CD8-positive, alpha-beta memory T cell (primary cell): Measurements from ENCODE around the gene CCR5. TPM values are rescaled to one million over a fixed set of nuclear protein-coding genes. Genes with fewer than 3 reads are reported as not detected.
"Not testable (repeated sequence)": the region's sequence is repeated elsewhere in the genome, so short reads cannot be mapped to it uniquely, and the experiment has no call there.

ENCODE experiments used
- CTCF ChIA-PET: fragments of 350-600 bp; sonication (Branson Sonifier 250); formaldehyde crosslinking; loops from one replicate; lab custom pipeline; 2021; ENCODE audit warnings: antibody characterized with exemption; lab: Charles Lee
- POLR2A ChIA-PET: fragments of 350-600 bp; sonication (Branson Sonifier 250); formaldehyde crosslinking; loops from one replicate; lab custom pipeline; 2021; ENCODE audit warnings: antibody characterized with exemption; lab: Charles Lee
- DNase-seq, 5 donors: peaks; one replicate each; pipeline versions ENCODE4 v3.0.0 to v3.0.0-alpha.2; 2020 to 2022; ENCODE audit warnings: mixed read lengths in 1 of 5
- H3K27ac ChIP-seq: one replicate; pipeline ENCODE4 v1.7.0; 2013; ENCODE audit warnings: low read depth, mild to moderate bottlenecking, low read length, moderate library complexity
- H3K27me3 ChIP-seq: 2 replicates; pipeline ENCODE4 v1.7.0; 2013; ENCODE audit warnings: low read length, mild to moderate bottlenecking; ENCODE audit not compliant: insufficient read depth, poor library complexity, severe bottlenecking
- H3K36me3 ChIP-seq: 2 replicates; pipeline ENCODE4 v1.7.0; 2013; ENCODE audit warnings: mild to moderate bottlenecking, low read length, moderate library complexity; ENCODE audit not compliant: insufficient read depth
- H3K4me1 ChIP-seq: 2 replicates; pipeline ENCODE4 v1.7.0; 2013; ENCODE audit warnings: mild to moderate bottlenecking, low read length, moderate library complexity; ENCODE audit not compliant: insufficient read depth
- H3K4me3 ChIP-seq: 2 replicates; pipeline ENCODE4 v1.7.0; 2013; ENCODE audit warnings: mild to moderate bottlenecking, low read length
- H3K9me3 ChIP-seq: 2 replicates; pipeline ENCODE4 v1.7.0; 2013; ENCODE audit warnings: mild to moderate bottlenecking, low read length
- H3K27ac Mint-ChIP-seq, 8 donors: one replicate each; pipeline ENCODE4 v1.8.0; 2020 to 2021; ENCODE audit warnings: mixed read lengths in 8 of 8, mild to moderate bottlenecking in 6 of 8, inconsistent platforms in 3 of 8, moderate library complexity in 3 of 8
- H3K27me3 Mint-ChIP-seq, 2 donors: one replicate each; pipeline ENCODE4 v1.8.0; 2020 to 2021; ENCODE audit warnings: mixed read lengths in 2 of 2, mild to moderate bottlenecking in 1 of 2, moderate library complexity in 1 of 2
- H3K36me3 Mint-ChIP-seq, 3 donors: one replicate each; pipeline ENCODE4 v1.8.0; 2020 to 2021; ENCODE audit warnings: mixed read lengths in 3 of 3, inconsistent platforms in 1 of 3, mild to moderate bottlenecking in 1 of 3
- H3K4me1 Mint-ChIP-seq, 3 donors: one replicate each; pipeline ENCODE4 v1.8.0; 2020 to 2021; ENCODE audit warnings: mixed read lengths in 3 of 3, inconsistent platforms in 1 of 3, mild to moderate bottlenecking in 1 of 3
- H3K4me3 Mint-ChIP-seq, 7 donors: one replicate each; pipeline ENCODE4 v1.8.0; 2020 to 2021; ENCODE audit warnings: mixed read lengths in 7 of 7, mild to moderate bottlenecking in 6 of 7, moderate library complexity in 4 of 7, inconsistent platforms in 2 of 7
- H3K9me3 Mint-ChIP-seq, 5 donors: one replicate each; pipeline ENCODE4 v1.8.0; 2020 to 2022; ENCODE audit warnings: mixed read lengths in 5 of 5, mild to moderate bottlenecking in 3 of 5, moderate library complexity in 2 of 5, inconsistent platforms in 1 of 5
- polyA plus RNA-seq: library from polyadenylated mRNA; unstranded; fragments of 300-500 nt; fragmentation: Illumina TruSeq; gene quantifications from one replicate; pipeline ENCODE4 v1.2.3, GENCODE V29; 2021
- total RNA-seq, 2 experiments: library from RNA; stranded (reverse); gene quantifications; one replicate each; pipeline ENCODE4 v1.2.3, GENCODE V29; 2021

Gene CCR5
- total and polyA plus RNA-seq, 3 experiments from 2014 or later: 2.6 to 29.2 (median 3.4) TPM

- Mint-ChIP-seq H3K27ac (peak overlapping the region in 1 of 8 donors; percentile 55), H3K27me3 (peaks cover 0 to 2% of the 10 kb centered on the region in 2 donors), H3K36me3 (no peaks in the 10 kb centered on the region), H3K4me3 (no peak overlapping the region), H3K4me1 (peaks cover 0 to 2% (median 2%) of the 10 kb centered on the region in 3 donors), H3K9me3 (no peaks in the 10 kb centered on the region)
- H3K36me3 ChIP-seq: no peaks in the 10 kb centered on the region
- no peaks in the 10 kb centered on the region for H3K4me1 ChIP-seq
- no peak overlapping the region for H3K27ac ChIP-seq
- ChIA-PET CTCF (no interaction called here), POLR2A (no interaction called here)
- no peaks in the 10 kb centered on the region for H3K9me3 ChIP-seq
- no peak overlapping the region for H3K4me3 ChIP-seq
- H3K27me3 ChIP-seq: no peaks in the 10 kb centered on the region
- DNase-seq: no peak
These were observed 26.4 kb downstream of the CCR5 start for GRCh38 chr3:46397111-46397510.

- Mint-ChIP-seq H3K27ac (no peak overlapping the region), H3K36me3 (no peaks in the 10 kb centered on the region), H3K27me3 (peaks cover 0 to 2% of the 10 kb centered on the region in 2 donors), H3K4me1 (peaks cover 0 to 2% (median 2%) of the 10 kb centered on the region in 3 donors), H3K4me3 (no peak overlapping the region), H3K9me3 (peaks cover 0 to 2% (median 0%) of the 10 kb centered on the region in 5 donors)
- Histone ChIP-seq H3K4me1 (no peaks in the 10 kb centered on the region), H3K9me3 (no peaks in the 10 kb centered on the region), H3K27me3 (no peaks in the 10 kb centered on the region), H3K27ac (no peak overlapping the region), H3K36me3 (no peaks in the 10 kb centered on the region), H3K4me3 (no peak overlapping the region)
- POLR2A ChIA-PET: no interaction called here
- CTCF ChIA-PET: interaction anchor here (0.8 kb wide), 1 partner anchor 122 kb away, joined by 3 read pairs; no protein-coding TSS in a partner anchor
- DNase-seq: no peak
These were observed 27.6 kb downstream of the CCR5 start for GRCh38 chr3:46398186-46398955.

DNA sequence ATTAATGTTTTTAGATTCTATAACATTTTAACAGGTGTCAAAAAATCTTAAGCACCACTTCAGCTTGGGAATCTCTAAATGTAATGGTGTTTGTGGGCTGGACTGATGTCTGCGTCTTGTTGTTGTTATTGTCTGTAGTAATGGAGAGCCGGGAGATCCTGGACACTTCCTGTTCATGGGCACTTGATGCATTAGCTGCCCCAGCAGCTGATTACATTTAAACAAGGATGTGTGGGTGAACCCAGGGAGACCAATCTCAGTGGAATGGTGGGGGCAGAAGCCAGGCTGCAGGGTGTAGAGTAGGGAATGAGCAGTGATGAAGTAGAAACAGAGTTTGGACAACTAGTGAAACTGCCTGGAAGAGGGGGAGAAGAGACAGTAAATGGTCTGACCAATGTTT lies 28.4 kb downstream of the CCR5 start:
- Mint-ChIP-seq H3K36me3 (no peaks in the 10 kb centered on the region), H3K27ac (no peak overlapping the region), H3K9me3 (peaks cover 0 to 2% (median 0%) of the 10 kb centered on the region in 5 donors), H3K4me1 (peaks cover 0 to 2% (median 2%) of the 10 kb centered on the region in 3 donors), H3K4me3 (no peak overlapping the region), H3K27me3 (peaks cover 0 to 2% of the 10 kb centered on the region in 2 donors)
- Histone ChIP-seq H3K27me3 (no peaks in the 10 kb centered on the region), H3K9me3 (no peaks in the 10 kb centered on the region), H3K4me1 (no peaks in the 10 kb centered on the region), H3K27ac (no peak overlapping the region), H3K36me3 (no peaks in the 10 kb centered on the region), H3K4me3 (no peak overlapping the region)
- DNase-seq: no peak
- ChIA-PET POLR2A (no interaction called here), CTCF (interaction anchor here (0.8 to 1.2 kb wide), 4 partner anchors 21 to 123 kb away, joined by 3 read pairs; no protein-coding TSS in a partner anchor)

GRCh38 chr3:46399557-46399956 lies 28.8 kb downstream of the CCR5 start:
- H3K4me3 Mint-ChIP-seq: no peak overlapping the region
- peaks cover 0 to 2% (median 2%) of the 10 kb centered on the region in 3 donors for H3K4me1 Mint-ChIP-seq
- peaks cover 0 to 2% (median 0%) of the 10 kb centered on the region in 5 donors for H3K9me3 Mint-ChIP-seq
- POLR2A ChIA-PET: no interaction called here
- no peaks in the 10 kb centered on the region for H3K36me3 Mint-ChIP-seq
- Histone ChIP-seq H3K27me3 (no peaks in the 10 kb centered on the region), H3K27ac (no peak overlapping the region), H3K4me1 (no peaks in the 10 kb centered on the region), H3K36me3 (no peaks in the 10 kb centered on the region), H3K4me3 (no peak overlapping the region), H3K9me3 (no peaks in the 10 kb centered on the region)
- peaks cover 0 to 2% of the 10 kb centered on the region in 2 donors for H3K27me3 Mint-ChIP-seq
- no peak for DNase-seq
- CTCF ChIA-PET: interaction anchor here (0.9 to 1.2 kb wide), 3 partner anchors 21 to 89 kb away, joined by 3 read pairs; no protein-coding TSS in a partner anchor
- H3K27ac Mint-ChIP-seq: no peak overlapping the region

- Mint-ChIP-seq H3K4me3 (no peak overlapping the region), H3K4me1 (peaks cover 0 to 2% (median 2%) of the 10 kb centered on the region in 3 donors), H3K9me3 (peaks cover 0 to 2% (median 0%) of the 10 kb centered on the region in 5 donors), H3K36me3 (no peaks in the 10 kb centered on the region), H3K27ac (no peak overlapping the region), H3K27me3 (peaks cover 0 to 2% of the 10 kb centered on the region in 2 donors)
- DNase-seq: no peak
- CTCF ChIA-PET: interaction anchor here (0.9 to 1.2 kb wide), 3 partner anchors 22 to 88 kb away, joined by 3 read pairs; no protein-coding TSS in a partner anchor
- POLR2A ChIA-PET: no interaction called here
- H3K27ac ChIP-seq: no peak overlapping the region
- H3K4me1 ChIP-seq: no peaks in the 10 kb centered on the region
- H3K9me3 ChIP-seq: no peaks in the 10 kb centered on the region
- H3K4me3 ChIP-seq: no peak overlapping the region
- no peaks in the 10 kb centered on the region for H3K36me3 ChIP-seq
- H3K27me3 ChIP-seq: no peaks in the 10 kb centered on the region
These were observed 29.4 kb downstream of the CCR5 start for GRCh38 chr3:46400000-46400734.

DNA sequence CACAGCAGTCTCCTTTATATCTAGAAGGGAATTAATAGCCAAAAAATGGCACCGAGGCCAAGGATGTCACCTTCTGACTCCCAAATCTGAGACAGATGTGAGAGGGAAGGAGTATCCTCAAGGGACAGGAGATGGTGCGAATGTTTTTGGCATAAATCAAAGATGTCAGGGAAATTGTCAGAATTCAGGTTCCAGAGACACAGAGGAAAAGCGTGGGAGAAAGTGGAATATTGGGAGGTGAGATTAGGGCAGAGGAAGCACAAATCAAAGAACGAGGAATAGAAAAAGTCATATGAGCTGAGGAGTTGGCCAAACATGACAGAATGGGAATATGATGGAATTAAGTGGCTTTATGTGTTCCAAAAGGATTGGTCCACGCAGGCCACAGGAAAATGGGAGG lies 30.1 kb downstream of the CCR5 start:
- H3K36me3 Mint-ChIP-seq: no peaks in the 10 kb centered on the region
- ChIA-PET CTCF (no interaction called here), POLR2A (no interaction called here)
- no peak for DNase-seq
- Histone ChIP-seq H3K27ac (no peak overlapping the region), H3K36me3 (no peaks in the 10 kb centered on the region), H3K4me3 (no peak overlapping the region), H3K4me1 (no peaks in the 10 kb centered on the region), H3K27me3 (no peaks in the 10 kb centered on the region), H3K9me3 (no peaks in the 10 kb centered on the region)
- peaks cover 0 to 2% (median 0%) of the 10 kb centered on the region in 5 donors for H3K9me3 Mint-ChIP-seq
- H3K27ac Mint-ChIP-seq: no peak overlapping the region
- peaks cover 0 to 2% (median 2%) of the 10 kb centered on the region in 3 donors for H3K4me1 Mint-ChIP-seq
- no peak overlapping the region for H3K4me3 Mint-ChIP-seq
- peaks cover 0 to 2% of the 10 kb centered on the region in 2 donors for H3K27me3 Mint-ChIP-seq

- Mint-ChIP-seq H3K4me1 (peaks cover under 1 to 3% (median 1%) of the 10 kb centered on the region in 3 donors), H3K9me3 (peaks cover 0 to 2% (median 0%) of the 10 kb centered on the region in 5 donors), H3K27ac (no peak overlapping the region), H3K27me3 (peaks cover 0 to 2% of the 10 kb centered on the region in 2 donors), H3K36me3 (no peaks in the 10 kb centered on the region), H3K4me3 (no peak overlapping the region)
- Histone ChIP-seq H3K9me3 (no peaks in the 10 kb centered on the region), H3K27me3 (no peaks in the 10 kb centered on the region), H3K36me3 (no peaks in the 10 kb centered on the region), H3K27ac (no peak overlapping the region), H3K4me3 (no peak overlapping the region), H3K4me1 (peaks cover 3% of the 10 kb centered on the region)
- CTCF ChIA-PET: no interaction called here
- no peak for DNase-seq
- POLR2A ChIA-PET: no interaction called here
These were observed 30.8 kb downstream of the CCR5 start for GRCh38 chr3:46401579-46401978.

DNA sequence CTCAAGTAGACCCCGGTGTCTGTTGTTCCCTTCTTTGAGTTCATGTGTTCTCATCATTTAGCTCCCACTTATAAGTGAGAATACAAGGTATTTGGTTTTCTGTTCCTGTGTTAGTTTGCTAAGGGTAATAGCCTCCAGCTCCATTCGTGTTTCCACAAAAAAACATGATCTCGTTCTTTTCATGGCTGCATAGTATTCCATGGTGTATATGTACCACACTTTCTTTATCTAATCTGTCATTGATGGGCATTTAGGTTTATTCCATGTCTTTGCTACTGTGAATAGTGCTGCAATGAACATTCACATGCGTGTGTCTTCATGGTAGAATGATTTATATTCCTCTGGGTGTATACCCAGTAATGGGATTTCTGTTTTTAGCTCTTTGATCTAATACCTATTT lies 32.2 kb downstream of the CCR5 start:
- not testable (repeated sequence) for H3K27me3 Mint-ChIP-seq, DNase-seq
- CTCF ChIA-PET: interaction anchor here (1.1 to 1.2 kb wide), 2 partner anchors 22 to 133 kb away, joined by 3 read pairs; no protein-coding TSS in a partner anchor

More for the DNA sequence above, 32.2 kb downstream of the CCR5 start:
- H3K27ac Mint-ChIP-seq, H3K36me3 Mint-ChIP-seq, H3K4me3 ChIP-seq, H3K9me3 Mint-ChIP-seq, H3K27me3 ChIP-seq, H3K4me1 ChIP-seq, H3K4me3 Mint-ChIP-seq, H3K27ac ChIP-seq, H3K9me3 ChIP-seq, POLR2A ChIA-PET, H3K36me3 ChIP-seq: not testable (repeated sequence)
- H3K4me1 Mint-ChIP-seq: peaks cover 13 to 17% (median 15%) of the 10 kb centered on the region in 3 donors
